Vagina (tissue), 2 donors: Measurements from ENCODE around the gene SLX4. TPM values are rescaled to one million over a fixed set of nuclear protein-coding genes. Genes with fewer than 3 reads are reported as not detected.

Source experiments
- DNase-seq, 2 donors: peaks; one replicate each; pipeline ENCODE4 v3.0.0-alpha.2; 2017; ENCODE audit errors: extremely low spot score in 2 of 2
- H3K27ac ChIP-seq: fragments of 200-600 bp; sonication (generic); one replicate; pipeline ENCODE4 v1.5.1; 2019
- H3K27me3 ChIP-seq: fragments of 200-600 bp; sonication (generic); one replicate; pipeline ENCODE4 v1.5.1; 2019
- H3K36me3 ChIP-seq, 2 donors: fragments of 200-600 bp; sonication (generic); one replicate each; pipeline ENCODE4 v1.5.1; 2017 to 2019
- H3K4me1 ChIP-seq: fragments of 200-600 bp; sonication (generic); one replicate; pipeline ENCODE4 v1.5.1; 2019
- H3K4me3 ChIP-seq, 2 donors: fragments of 200-600 bp; sonication (generic); 1 replicate in 1 of 2; 2 replicates in 1 of 2; pipeline ENCODE4 v1.5.1; 2016 to 2019
- H3K9me3 ChIP-seq: fragments of 200-600 bp; sonication (generic); one replicate; pipeline ENCODE4 v1.5.1; 2019
- POLR2A ChIP-seq, 2 donors: fragments of 450-650 bp; IDR thresholded peaks; one replicate each; pipeline ENCODE4 v1.6.1; 2017; ENCODE audit warnings: antibody characterized with exemption in 2 of 2, mild to moderate bottlenecking in 2 of 2, moderate library complexity in 2 of 2
- POLR2AphosphoS5 ChIP-seq, 2 donors: sonication (generic); formaldehyde crosslinking; IDR thresholded peaks; one replicate each; pipeline ENCODE4 v1.9.0; 2017; ENCODE audit warnings: antibody characterized with exemption in 2 of 2, mild to moderate bottlenecking in 2 of 2, low read depth in 1 of 2; ENCODE audit not compliant: insufficient read depth in 1 of 2
- intact Hi-C: fragments of 100-400 bp; cut with DNase I; formaldehyde crosslinking; loops from one replicate; pipeline ENCODE4 v1.15.1; 2023
- total RNA-seq: library from RNA; depleted of rRNA; stranded (reverse); fragments of >200 nt; gene quantifications from one replicate; pipeline ENCODE4 v1.2.3, GENCODE V29; 2016
- TF ChIP-seq, protein P1 (sequence below), 3 experiments: fragments of 450-650 bp in 2 of 3; fragments of 200-600 bp in 1 of 3; sonication (generic) in 1 of 3; IDR thresholded peaks; one replicate each; pipeline ENCODE4 v1.5.1; 2017 to 2019; ENCODE audit warnings: antibody characterized with exemption in 3 of 3, mild to moderate bottlenecking in 2 of 3, moderate library complexity in 2 of 3

Gene SLX4
- total RNA-seq, 1 donor from 2014 or later = 3.9 TPM

DNA sequence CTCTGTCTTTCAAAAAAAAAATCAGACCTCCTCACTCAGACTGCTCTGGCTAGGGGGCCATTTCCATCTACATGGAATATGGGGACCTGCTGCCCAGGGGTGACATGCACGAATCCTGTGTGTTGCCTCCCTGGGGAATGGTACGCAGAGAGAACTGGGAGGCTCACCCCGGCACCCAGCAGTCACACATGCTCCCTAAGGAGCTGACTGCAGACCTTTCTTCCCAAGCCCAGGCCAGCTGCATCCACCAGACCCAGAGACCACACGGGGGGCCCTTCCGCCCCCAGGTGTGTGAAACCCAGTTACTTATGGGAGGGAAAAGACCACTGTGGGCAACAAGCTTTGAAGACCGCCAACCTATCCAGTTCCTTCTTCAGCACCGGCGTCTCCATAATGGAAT lies 27.0 kb downstream of the SLX4 start:
- H3K4me3 ChIP-seq = no peak overlapping the region
- H3K27ac ChIP-seq = no peak overlapping the region
- intact Hi-C loops = no loop called here
- no peaks in the 10 kb centered on the region for H3K36me3 ChIP-seq
- no peaks in the 10 kb centered on the region for H3K27me3 ChIP-seq
- H3K9me3 ChIP-seq = no peaks in the 10 kb centered on the region
- TF ChIP-seq, protein P1, sequence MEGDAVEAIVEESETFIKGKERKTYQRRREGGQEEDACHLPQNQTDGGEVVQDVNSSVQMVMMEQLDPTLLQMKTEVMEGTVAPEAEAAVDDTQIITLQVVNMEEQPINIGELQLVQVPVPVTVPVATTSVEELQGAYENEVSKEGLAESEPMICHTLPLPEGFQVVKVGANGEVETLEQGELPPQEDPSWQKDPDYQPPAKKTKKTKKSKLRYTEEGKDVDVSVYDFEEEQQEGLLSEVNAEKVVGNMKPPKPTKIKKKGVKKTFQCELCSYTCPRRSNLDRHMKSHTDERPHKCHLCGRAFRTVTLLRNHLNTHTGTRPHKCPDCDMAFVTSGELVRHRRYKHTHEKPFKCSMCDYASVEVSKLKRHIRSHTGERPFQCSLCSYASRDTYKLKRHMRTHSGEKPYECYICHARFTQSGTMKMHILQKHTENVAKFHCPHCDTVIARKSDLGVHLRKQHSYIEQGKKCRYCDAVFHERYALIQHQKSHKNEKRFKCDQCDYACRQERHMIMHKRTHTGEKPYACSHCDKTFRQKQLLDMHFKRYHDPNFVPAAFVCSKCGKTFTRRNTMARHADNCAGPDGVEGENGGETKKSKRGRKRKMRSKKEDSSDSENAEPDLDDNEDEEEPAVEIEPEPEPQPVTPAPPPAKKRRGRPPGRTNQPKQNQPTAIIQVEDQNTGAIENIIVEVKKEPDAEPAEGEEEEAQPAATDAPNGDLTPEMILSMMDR (IDR thresholded peaks at IDR 0.05) = no peak
- no peak for TF ChIP-seq POLR2AphosphoS5 (IDR thresholded peaks at IDR 0.05; ENCODE audit: insufficient read depth in 1 of 2, low read depth in 1 of 2)
- no peak for TF ChIP-seq POLR2A (IDR thresholded peaks at IDR 0.05)
- DNase-seq = no peak
- peaks cover 12% of the 10 kb centered on the region for H3K4me1 ChIP-seq

DNA sequence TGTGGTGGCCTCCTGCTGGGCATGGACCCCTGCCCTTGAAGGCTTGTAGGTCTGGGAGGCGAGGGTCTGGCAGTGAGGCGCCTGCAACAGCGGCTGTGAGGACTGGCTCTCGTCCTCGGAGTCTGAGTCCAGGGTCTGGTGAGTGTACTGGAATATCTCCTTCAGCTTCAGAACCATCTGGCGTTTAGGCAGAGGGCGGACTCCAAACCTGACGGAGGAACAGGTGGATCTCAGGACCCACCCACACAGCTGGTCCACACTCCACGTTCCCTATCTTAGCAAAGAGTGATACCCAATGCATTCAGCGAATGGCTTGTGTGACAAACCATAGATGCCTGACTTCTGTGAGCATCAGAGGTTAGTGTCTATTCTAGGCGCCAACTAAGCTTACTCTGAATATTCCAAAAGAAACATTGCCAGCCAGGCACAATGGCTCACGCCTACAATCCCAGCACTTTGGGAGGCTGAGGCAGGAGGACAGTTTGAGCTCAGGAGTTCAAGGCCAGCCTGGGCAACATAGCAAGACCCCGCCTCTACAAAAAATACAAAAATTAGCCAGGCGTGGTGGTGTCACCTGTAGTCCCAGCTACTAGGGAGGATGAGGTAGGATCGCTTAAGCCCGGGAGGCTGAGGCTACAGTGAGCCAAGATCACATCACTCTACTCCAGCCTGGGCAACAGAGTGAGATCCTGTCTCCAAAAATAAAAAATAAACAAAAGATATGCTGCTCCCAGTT lies 27.9 kb downstream of the SLX4 start:
- Histone ChIP-seq H3K27ac (no peak overlapping the region), H3K4me1 (peaks cover 20% of the 10 kb centered on the region), H3K36me3 (no peaks in the 10 kb centered on the region), H3K27me3 (no peaks in the 10 kb centered on the region), H3K4me3 (no peak overlapping the region), H3K9me3 (no peaks in the 10 kb centered on the region)
- no peak for DNase-seq
- TF ChIP-seq POLR2A (IDR thresholded peaks at IDR 0.05) (no peak), POLR2AphosphoS5 (IDR thresholded peaks at IDR 0.05; ENCODE audit: insufficient read depth in 1 of 2, low read depth in 1 of 2) (no peak)
- TF ChIP-seq, protein P1 (IDR thresholded peaks at IDR 0.05) = no peak
- intact Hi-C loops = no loop called here

DNA sequence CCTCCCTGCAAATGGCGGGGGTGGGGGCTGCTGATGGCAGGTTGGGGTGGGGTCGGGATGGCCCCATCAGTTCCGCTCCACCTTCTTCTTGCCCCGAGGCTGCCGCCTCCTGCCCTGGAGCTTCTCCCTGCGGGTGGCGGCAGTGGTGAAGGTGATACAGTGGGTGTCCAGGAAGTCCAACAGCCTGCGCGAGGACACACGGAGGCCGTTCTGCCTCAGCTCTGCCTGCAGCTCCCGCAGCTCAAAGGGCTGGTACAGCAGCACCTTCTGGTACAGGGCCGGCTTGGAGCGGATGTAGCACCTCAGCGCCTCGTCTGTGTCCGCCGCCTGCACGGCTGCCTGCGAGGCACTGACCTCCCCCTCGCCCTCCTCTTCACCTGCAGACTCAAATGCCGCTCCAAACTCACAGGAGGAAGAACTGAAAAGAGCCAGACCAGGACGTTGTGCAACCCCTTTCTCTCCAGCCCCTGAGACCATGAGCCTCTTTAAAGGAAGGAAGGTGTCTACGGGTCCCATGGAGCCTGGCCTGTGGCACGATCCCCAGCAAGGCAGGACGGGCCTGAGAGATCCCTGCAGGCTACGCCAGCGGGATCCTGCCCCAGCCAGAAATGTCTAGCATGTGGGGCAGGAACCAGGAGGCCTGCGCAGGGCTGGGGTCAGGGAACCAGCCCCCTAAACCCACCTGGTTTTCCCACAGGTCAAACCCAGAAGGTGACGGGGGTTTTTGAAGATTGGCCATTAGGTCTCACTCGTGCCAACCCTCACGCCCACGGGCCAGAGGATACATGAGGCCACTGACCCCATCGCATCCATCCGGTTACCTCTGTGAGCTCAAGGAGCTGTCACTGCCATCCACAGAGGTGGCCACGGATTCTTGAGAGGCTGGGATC lies 28.9 kb downstream of the SLX4 start:
- TF ChIP-seq, protein P1 (IDR thresholded peaks at IDR 0.05) = no peak
- TF ChIP-seq POLR2AphosphoS5 (IDR thresholded peaks at IDR 0.05; ENCODE audit: insufficient read depth in 1 of 2, low read depth in 1 of 2) (no peak), POLR2A (IDR thresholded peaks at IDR 0.05) (no peak)
- peaks cover 25% of the 10 kb centered on the region for H3K4me1 ChIP-seq
- H3K27me3 ChIP-seq = no peaks in the 10 kb centered on the region
- no peaks in the 10 kb centered on the region for H3K36me3 ChIP-seq
- DNase-seq = no peak
- no peak overlapping the region for H3K27ac ChIP-seq
- intact Hi-C loops = no loop called here
- no peaks in the 10 kb centered on the region for H3K9me3 ChIP-seq
- no peak overlapping the region for H3K4me3 ChIP-seq

DNA sequence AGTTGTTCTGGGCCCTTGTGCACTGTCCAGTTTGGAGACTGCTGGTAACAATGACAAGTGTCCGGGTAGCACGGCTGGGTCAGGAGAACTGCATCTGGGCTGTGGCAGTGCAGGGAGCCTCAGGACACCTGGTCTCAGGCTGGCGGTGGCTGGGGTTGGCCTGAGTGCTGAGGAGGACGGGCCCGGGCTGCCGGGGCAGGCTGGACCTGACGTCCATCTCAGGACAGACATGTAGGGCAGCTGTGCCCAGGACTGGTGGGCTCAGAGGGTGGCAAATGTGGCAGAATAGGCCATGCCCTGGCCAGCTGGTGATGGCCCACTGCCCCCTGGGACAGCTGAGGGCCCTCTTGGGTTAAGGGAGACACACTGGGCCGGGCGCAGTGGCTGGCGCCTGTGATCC lies 30.0 kb downstream of the SLX4 start:
- intact Hi-C loops = no loop called here
- no peak for DNase-seq
- peaks cover 25% of the 10 kb centered on the region for H3K4me1 ChIP-seq
- H3K36me3 ChIP-seq = no peaks in the 10 kb centered on the region
- no peaks in the 10 kb centered on the region for H3K27me3 ChIP-seq
- no peaks in the 10 kb centered on the region for H3K9me3 ChIP-seq
- no peak overlapping the region for H3K4me3 ChIP-seq
- H3K27ac ChIP-seq = no peak overlapping the region
- TF ChIP-seq POLR2AphosphoS5 (IDR thresholded peaks at IDR 0.05; ENCODE audit: insufficient read depth in 1 of 2, low read depth in 1 of 2) = no peak
- no peak for TF ChIP-seq POLR2A (IDR thresholded peaks at IDR 0.05)
- TF ChIP-seq, protein P1 (IDR thresholded peaks at IDR 0.05) = no peak
